GM10847 (cell line): Measurements from ENCODE around the gene SVEP1.

Experiments
- POLR2A ChIP-seq: IDR thresholded peaks from 2 replicates; pipeline ENCODE4 v1.6.1; 2011; ENCODE audit not compliant: insufficient read length; ENCODE audit errors: extremely low read depth

SVEP1 gene

DNA sequence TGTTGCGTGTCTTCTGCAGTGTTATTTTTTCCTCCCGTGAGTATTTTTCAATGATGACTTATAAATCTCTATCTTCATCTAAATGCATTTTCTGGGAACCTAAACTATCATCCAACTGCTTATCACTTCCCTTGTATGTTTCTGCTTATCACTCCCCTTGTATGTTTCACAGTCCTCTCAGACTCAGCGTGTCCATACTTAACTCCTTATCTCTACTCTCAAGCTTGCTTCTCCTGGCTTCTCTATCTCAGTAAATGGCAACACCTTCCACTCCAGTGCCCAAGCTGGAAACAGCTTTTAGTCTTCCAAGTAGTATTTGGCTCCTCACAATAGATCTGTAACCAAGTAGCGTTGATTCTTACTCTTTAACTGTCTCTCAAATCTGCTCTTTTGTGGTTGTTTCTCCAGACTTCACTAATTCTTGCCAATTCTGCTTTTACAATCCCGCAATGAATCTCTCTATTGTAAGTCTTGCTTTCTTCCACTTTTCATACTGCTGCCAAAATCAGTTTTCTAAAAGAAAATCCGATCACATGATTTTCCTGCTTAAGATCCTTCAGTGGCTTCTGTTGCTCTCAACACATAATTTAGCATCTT lies 208.0 kb downstream of the SVEP1 start:
- no peak for TF ChIP-seq POLR2A

DNA sequence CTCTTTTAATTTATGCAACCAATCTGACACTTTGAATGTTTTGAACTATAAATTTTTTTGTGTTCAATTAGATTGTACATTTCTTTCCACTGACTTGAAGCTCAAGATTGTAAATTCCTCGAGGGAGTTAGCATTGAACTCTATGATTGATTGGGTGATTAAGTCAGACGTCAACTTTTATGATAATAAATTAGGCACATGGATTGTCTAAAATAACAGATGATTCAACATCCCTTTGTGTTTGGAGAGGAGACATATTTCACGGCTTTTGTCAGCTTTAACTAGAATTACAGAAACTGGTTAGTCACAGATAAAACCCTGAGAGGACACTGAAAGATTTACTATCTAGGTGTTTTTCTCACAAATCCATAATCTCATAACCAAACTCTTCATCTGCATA lies 209.2 kb downstream of the SVEP1 start:
- no peak for TF ChIP-seq POLR2A

DNA sequence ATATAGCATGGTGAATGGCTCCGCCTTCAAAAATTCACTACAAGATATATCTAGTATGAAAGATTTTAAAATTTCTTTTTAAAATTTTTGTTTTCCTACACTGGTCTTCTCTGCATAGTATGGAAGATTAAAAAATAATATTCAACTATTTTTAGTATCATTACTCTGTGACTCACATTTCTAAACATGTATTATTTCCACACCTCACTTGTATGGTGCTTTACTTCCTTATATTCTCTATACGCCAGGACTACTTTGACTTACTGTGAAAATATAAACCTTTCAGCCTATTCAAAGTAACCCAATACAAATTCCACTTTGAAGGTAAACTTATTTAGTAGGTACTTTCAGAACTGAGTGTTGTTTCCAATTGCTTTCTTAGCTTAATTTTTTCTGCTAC lies 215.1 kb downstream of the SVEP1 start:
- no peak for TF ChIP-seq POLR2A

DNA sequence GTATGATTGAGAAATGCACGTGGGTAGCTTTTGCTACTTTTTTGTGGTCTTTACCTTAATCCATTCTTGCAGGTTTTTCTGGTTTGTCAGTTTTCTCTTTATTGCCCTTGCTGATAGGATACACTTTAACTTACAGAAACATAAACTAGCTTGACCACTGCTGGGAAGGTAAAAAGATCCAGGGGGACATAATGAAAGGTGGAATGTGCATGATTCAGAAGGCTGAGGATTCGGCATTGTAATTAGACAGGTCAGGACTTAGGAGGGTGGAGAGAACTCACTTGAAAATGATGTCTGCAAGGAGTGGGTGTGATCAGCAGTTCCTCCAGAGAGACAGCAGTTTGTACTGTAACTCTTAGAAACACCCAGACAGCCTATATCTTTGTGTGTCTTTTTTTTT lies 222.0 kb downstream of the SVEP1 start:
- TF ChIP-seq POLR2A = no peak

DNA sequence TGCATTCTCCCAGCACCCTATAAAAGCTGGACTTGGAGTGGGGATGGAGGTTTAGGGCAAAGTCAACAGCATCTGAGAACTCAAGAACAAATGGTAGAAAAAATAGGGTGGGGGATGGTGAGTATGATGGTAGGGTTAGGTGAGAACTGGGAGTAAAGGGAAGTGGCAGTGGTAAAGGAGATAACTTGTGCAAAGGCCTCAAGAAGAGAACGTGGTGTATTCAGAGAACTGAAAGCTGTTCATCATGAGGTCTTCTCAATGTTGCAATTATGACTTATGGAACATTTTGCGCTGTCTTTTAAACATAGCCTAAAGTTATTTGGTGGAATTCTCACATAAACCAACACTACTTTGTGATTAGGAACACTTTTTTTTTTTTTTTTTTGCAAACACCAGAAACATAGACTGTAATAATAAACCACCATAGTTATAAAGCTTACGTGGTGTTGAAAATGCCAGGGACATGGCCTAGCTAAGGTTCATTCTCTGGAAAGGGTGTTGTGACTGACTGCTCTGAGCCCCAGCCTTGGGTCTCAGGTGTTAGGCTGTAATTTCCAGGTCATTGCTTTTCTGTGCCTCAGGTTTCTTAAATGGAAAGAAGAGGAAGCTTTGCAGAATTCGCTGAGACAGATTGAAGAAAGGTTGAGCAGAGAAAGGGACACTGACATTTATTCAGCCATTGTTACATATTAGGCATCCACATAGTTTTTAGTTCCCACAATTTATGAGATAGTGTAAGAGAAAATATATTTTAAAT lies 222.7 kb downstream of the SVEP1 start:
- no peak for TF ChIP-seq POLR2A

DNA sequence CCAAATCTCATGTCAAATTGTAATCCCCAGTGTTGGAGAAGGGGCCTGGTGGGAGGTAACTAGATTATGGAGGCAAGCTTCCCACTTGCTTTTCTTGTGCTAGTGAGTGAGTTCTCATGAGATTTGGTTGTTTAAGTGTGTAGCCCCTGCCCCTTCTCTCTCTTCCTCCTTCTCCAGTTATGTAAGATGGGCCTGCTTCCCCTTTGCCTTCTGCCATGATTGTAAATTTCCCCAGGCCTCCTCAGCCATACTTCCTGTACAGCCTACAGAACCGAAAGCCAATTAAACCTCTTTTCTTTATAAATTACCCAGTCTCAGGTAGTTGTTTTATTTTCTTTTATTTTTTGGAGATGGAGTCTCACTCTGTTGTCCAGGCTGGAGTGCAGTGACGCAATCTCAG lies 223.6 kb downstream of the SVEP1 start:
- no peak for TF ChIP-seq POLR2A

DNA sequence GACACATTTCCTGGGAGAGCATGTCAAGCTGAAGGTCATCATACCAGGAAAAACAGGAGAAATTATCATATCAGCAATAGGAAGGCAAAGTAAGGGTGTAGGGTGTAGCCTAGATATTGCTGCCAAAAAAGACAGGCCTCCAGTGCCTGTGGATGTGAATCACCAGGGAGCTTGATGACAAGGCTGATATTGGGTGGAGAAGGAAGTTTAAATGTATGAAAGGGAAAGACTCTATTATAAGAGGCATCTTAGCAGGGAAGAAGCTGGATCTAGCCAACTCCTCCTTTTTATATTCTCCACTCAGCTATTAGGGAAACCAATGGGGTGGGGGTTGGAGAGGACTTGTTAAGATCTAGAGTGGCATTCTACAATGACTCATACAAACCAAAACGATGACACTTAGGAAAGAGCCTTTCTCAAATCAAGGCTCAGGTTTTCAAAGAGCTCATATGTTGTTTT lies 228.5 kb downstream of the SVEP1 start:
- no peak for TF ChIP-seq POLR2A

DNA sequence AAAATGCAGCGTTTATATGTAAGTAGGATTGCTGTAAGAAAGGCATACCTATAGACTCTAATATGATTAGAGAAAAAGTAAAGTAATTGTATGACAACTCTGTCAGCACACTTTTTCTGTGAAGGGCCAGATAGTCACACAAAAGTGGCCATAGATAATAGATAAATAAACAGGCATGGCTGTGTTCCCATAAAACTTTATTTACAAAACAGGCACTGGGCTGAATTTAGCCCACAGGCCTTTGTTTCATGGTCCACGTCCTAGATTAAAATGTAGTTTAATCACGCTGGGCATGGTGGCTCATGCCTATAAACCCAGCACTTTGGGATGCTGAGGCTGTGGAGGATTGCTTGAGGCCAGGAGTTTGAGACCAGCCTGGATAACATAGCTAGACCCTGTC lies 233.2 kb downstream of the SVEP1 start:
- TF ChIP-seq POLR2A = no peak

DNA sequence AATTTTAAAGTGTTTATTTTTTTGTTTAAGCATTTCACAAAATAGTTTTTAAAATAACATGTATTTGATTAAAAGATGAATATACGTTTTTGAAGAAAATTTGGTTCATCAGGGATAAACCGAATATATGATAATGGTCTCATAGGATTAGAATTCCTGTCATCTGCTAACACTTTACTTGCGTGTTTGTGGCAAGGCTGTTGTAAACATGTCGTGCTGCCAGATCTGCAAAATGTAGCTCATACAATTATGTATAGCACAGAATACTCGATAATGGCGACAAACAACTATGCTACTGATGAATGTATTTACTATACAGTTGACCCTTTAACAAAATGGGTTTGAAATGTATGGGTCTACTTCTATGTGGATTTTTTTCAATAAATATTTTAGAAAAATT lies 234.7 kb downstream of the SVEP1 start:
- no peak for TF ChIP-seq POLR2A

DNA sequence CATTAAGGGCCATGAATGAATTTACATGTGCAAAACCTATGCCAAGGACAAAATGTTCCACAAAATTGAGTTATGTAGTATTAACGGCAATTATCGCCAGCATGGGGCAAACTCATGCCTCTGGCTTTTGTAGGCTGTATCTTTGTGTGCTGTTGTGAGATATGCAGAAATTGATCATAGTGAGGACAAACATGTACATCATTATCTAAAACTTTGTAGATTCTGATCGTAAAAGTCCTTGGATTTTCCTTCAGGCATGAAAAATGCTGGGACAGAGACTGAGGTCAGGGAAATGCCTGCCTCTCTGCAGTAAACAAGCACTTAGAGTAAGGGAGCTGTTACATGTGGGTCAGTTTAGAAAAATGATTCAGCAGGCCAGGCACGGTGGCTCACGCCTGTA lies 236.0 kb downstream of the SVEP1 start:
- TF ChIP-seq POLR2A = no peak

DNA sequence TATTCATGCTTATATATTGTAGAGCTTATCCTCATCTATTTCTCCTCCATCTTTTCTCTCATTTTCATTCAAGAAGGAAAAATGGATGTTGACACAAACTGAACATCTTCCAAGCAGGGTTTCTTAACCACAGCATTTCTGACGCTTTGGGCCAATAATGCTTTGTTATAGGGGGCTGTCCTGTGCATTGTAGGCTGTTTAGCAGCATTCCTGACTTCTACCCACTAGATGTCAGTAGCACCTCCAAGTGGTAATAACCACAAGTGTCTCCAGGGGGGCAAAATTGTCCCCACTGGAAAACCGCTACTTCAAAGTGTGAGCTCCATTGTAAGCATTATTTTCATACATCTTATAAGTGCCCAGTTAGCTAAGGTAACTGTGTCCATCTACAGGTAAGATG lies 239.2 kb downstream of the SVEP1 start:
- no peak for TF ChIP-seq POLR2A

DNA sequence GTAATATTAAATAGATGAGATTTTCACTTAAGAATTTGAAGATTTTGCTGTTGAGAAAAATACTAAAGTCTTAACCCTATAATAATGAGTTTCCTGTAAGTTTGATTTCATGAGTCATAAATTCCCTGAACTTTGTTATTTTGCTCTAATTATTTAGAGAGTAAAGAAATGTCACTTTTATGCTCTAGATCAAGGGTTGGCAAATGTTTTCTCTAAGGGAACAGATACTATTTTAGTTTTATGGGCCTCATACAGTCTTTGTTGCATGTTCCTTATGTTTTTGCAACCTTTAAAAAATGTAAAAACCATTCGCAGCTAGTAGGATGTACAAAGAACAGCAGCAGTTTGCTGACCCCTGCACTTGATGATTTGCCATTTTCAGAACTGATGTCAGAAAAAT lies 241.4 kb downstream of the SVEP1 start:
- TF ChIP-seq POLR2A = no peak

DNA sequence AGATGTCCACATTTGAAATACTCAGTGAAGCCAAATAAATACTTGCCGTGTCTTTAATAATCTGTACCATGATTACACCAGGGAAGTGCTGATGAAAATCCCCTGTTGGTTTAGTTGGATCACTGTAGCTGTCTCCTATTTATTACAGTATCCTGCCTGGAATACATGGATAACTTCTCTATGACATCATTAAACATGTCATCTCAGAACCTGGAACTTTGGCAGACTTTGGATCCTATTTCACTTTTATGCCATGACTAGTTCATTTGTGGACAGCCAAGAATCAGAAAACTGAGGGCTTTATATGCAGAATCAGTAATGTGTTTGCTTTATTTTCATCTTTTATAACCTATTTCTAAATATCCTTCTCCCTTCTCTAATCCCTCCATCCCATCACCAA lies 241.8 kb downstream of the SVEP1 start, which contains the start of gene TXNDC8:
TXNDC8 (minus strand) TSS at position 137 of the 400 bp plus-strand sequence.
- TF ChIP-seq POLR2A = no peak

DNA sequence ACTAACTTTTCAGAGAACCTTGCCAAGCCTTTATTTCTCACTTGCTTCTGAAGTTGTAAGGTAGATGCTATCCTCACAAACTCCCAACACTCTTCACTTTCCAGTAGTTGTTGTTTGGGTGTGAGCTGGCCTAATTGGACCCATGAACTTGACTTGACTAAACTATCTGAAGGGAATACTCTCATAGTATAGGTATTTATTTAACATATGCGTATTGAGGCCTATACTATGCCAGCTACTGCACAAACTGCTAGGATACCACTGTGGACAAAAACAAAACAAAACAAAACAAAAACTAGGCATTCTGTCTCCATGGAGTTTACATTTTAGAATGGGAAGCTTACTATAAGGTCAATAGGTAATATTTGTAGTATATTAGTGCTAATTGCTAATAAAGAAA lies 243.2 kb downstream of the SVEP1 start:
- no peak for TF ChIP-seq POLR2A

DNA sequence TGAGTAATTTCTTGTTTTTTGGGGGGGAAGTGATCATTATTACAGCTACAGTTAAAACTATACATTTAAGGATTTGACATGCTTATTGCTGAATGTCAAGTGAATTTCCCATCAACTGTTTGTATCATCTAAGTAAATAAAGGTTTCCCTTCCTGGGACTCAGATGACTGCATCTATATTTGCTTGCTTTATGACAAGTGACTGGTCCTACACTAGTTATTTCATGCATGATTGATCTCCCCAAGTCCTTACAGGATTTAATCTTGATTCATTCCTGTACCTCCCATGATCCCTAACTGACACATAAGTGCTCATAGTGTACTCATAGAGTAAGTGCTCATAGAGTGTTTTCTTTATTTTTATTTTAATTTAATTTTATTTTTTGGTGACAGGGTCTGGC lies 244.7 kb downstream of the SVEP1 start:
- TF ChIP-seq POLR2A = no peak

DNA sequence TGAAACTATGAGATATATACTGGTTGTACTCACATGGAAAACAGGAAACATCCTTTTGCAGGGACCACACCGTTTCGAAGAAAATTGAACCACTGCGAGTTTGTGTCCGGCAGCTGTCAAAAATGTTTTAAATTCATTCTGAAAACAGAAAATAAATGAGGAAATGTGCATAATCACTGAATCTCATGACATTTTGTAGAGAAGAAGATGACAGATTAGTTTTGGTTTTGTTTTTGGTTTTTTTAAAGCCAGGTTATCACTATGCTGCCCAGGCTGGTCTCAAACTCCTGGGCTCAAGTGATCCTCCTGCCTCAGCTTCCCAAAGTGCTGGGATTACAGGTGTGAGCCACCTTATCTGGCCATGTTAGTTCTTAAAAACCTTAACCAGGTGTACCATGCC lies 245.4 kb downstream of the SVEP1 start:
- TF ChIP-seq POLR2A = no peak

DNA sequence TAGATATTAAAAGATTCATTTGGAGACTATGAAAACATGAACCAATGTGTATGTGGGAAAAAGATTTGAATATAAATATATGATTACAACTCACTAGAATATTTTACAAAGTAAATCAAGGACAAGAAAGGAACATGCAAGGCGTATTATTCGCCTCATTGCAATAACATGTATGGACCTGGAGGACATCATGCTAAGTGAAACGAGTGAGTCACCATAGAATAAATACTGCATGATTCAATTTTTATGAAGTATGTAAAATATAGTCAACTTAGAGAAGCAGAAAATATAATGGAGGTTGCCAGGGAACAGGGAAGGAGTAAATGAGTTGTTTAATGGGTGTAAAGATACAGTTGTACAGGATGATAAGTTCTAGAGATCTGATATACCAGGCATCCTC lies 246.8 kb downstream of the SVEP1 start:
- TF ChIP-seq POLR2A = no peak
